Measurements from ENCODE around the gene SELENOK. TPM values are rescaled to one million over a fixed set of nuclear protein-coding genes. Genes with fewer than 3 reads are reported as not detected.
A peak's percentile ranks its signal among the peaks of the same experiment; 100 is the strongest.

The SELENOK gene
- total and polyA plus RNA-seq, 2 of the 13 experiments (the other 11 are each of a cell fraction or from before 2014, with no cell fraction given), result 67.0 to 81.0 TPM

- TF ChIP-seq ZNF687 (CRISPR knock-in tag; IDR thresholded peaks at IDR 0.05) (peak; percentile 33; the same call in 1 of the 2 replicates), TFDP2 (CRISPR knock-in tag; IDR thresholded peaks at IDR 0.05) (no peak), NCOA1 (CRISPR knock-in tag; IDR thresholded peaks at IDR 0.05) (no peak), TCF7L2 (IDR thresholded peaks at IDR 0.05; ENCODE audit: low read depth, low read length) (no peak), THAP7 (CRISPR knock-in tag; IDR thresholded peaks at IDR 0.05) (no peak), RARA (CRISPR knock-in tag; IDR thresholded peaks at IDR 0.05) (peak; percentile 88), SKIL (CRISPR knock-in tag; IDR thresholded peaks at IDR 0.05; ENCODE audit: borderline replicate concordance) (0 out of 2 replicates have a peak, but pooled peaks have one; percentile 5), PCBP2 (optimal IDR thresholded peaks at IDR 0.05; ENCODE audit: low read depth, low read length, poor library complexity, severe bottlenecking) (no peak), ARID4A (CRISPR knock-in tag; IDR thresholded peaks at IDR 0.05; ENCODE audit: borderline replicate concordance) (peak; percentile 0; the same call in 1 of the 2 replicates), ZNF550 (CRISPR knock-in tag; IDR thresholded peaks at IDR 0.05; ENCODE audit: borderline replicate concordance) (no peak)
- TF ChIP-seq, protein P1, sequence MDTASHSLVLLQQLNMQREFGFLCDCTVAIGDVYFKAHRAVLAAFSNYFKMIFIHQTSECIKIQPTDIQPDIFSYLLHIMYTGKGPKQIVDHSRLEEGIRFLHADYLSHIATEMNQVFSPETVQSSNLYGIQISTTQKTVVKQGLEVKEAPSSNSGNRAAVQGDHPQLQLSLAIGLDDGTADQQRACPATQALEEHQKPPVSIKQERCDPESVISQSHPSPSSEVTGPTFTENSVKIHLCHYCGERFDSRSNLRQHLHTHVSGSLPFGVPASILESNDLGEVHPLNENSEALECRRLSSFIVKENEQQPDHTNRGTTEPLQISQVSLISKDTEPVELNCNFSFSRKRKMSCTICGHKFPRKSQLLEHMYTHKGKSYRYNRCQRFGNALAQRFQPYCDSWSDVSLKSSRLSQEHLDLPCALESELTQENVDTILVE (CRISPR knock-in tag; IDR thresholded peaks at IDR 0.05), result no peak
These were observed 48.2 kb downstream of the SELENOK start (continued) for GRCh38 chr3:53843195-53844177.
